ENCODE results near the gene LHFPL2. TPM values are rescaled to one million over a fixed set of nuclear protein-coding genes. Genes with fewer than 3 reads are reported as not detected.
A peak's percentile ranks its signal among the peaks of the same experiment; 100 is the strongest.

Gene LHFPL2
- total and polyA plus RNA-seq, 12 donors: 2.4 to 14.9 (median 5.1) TPM

DNA sequence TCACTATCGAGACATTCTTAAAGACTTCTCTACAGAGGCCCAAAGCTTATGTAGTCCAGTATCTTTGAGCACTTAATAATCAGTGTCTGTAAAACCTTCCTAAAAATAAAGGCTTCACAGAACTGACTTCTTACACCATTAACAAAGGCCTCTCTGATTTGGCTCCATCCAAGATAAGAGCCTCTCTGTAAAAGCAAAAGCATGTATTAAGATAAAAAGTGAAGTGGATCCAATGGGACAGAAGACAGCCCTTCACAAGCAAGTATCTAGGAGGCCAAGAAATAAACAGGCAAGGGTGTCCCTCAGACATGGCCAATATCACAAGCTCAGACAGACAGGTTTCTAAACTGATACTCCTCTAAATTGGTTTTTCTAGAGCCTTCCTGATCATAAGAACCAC is 11.9 kb downstream of the LHFPL2 start:
- TF ChIP-seq, protein P1, sequence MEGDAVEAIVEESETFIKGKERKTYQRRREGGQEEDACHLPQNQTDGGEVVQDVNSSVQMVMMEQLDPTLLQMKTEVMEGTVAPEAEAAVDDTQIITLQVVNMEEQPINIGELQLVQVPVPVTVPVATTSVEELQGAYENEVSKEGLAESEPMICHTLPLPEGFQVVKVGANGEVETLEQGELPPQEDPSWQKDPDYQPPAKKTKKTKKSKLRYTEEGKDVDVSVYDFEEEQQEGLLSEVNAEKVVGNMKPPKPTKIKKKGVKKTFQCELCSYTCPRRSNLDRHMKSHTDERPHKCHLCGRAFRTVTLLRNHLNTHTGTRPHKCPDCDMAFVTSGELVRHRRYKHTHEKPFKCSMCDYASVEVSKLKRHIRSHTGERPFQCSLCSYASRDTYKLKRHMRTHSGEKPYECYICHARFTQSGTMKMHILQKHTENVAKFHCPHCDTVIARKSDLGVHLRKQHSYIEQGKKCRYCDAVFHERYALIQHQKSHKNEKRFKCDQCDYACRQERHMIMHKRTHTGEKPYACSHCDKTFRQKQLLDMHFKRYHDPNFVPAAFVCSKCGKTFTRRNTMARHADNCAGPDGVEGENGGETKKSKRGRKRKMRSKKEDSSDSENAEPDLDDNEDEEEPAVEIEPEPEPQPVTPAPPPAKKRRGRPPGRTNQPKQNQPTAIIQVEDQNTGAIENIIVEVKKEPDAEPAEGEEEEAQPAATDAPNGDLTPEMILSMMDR (IDR thresholded peaks at IDR 0.05): no peak
- Histone ChIP-seq H3K9me3 (no peaks in the 10 kb centered on the region), H3K27me3 (no peaks in the 10 kb centered on the region), H3K27ac (peak overlapping the region in 3 of 10 donors; percentile 4 to 52 (median 6)), H3K4me3 (no peak overlapping the region), H3K4me1 (peaks cover 11 to 70% (median 52%) of the 10 kb centered on the region in 9 donors), H3K36me3 (peaks cover 0 to 17% (median 0%) of the 10 kb centered on the region in 9 donors)
- intact Hi-C loops (cut with DNase I): loop anchor here in 3 of 10 donors (5.0 to 10.0 kb wide), 4 partner anchors 39 to 272 kb away; partner anchors contain the start of gene SCAMP1 (in 1 of the 3)
- ATAC-seq: peak in 2 of 8 donors; percentile 16 to 31
- no peak for DNase-seq
- 50 to 68% methylated on average over 1 of the region's 1 CpG for WGBS, 2 donors

- intact Hi-C loops (cut with DNase I): loop anchor here in 4 of 10 donors (5.0 to 10.0 kb wide), 4 partner anchors 37 to 270 kb away; partner anchors contain the start of gene SCAMP1 (in 1 of the 4)
- DNase-seq (no peak), ATAC-seq (no peak)
- 74 to 83% methylated on average over 3 of the region's 3 CpGs for WGBS, 2 donors
- Histone ChIP-seq H3K36me3 (peaks cover 0 to 35% (median 11%) of the 10 kb centered on the region in 9 donors), H3K4me3 (no peak overlapping the region), H3K9me3 (no peaks in the 10 kb centered on the region), H3K27me3 (no peaks in the 10 kb centered on the region), H3K4me1 (peaks cover 11 to 61% (median 40%) of the 10 kb centered on the region in 9 donors), H3K27ac (no peak overlapping the region)
- TF ChIP-seq, protein P1 (IDR thresholded peaks at IDR 0.05): peak in 2 of 9 donors; percentile 9 to 13
These were observed 13.9 kb downstream of the LHFPL2 start for GRCh38 chr5:78634634-78635033.

DNA sequence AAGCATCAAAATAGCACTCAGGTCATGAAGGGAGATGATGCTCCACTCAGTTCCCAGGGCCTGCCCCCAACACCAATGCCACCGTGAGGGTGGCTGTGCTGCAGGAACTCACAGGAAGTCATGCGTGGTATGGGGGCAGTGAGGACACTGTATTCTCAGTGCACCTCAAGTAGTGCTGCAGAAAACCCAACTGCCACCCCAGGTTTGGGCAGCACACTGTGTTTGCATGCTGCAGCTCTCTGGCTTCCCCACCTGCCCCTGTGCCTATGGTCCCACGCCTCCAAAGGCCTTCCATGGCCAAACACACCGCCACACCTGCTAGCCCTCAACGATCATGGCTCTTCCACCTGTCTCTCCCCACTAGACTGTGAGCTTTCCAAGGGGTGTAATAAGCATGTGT is 14.3 kb downstream of the LHFPL2 start:
- peaks cover 11 to 61% (median 40%) of the 10 kb centered on the region in 9 donors for H3K4me1 ChIP-seq
- 90 to 91% methylated on average over 5 of the region's 5 CpGs for WGBS, 2 donors

GRCh38 chr5:78633700-78634099 is 14.9 kb downstream of the LHFPL2 start:
- H3K4me3 ChIP-seq: no peak overlapping the region
- H3K27ac ChIP-seq: no peak overlapping the region
- peaks cover 0 to 38% (median 11%) of the 10 kb centered on the region in 9 donors for H3K36me3 ChIP-seq
- intact Hi-C loops (cut with DNase I): loop anchor here in 4 of 10 donors (5.0 to 10.0 kb wide), 4 partner anchors 36 to 269 kb away; partner anchors contain the start of gene SCAMP1 (in 1 of the 4)
- TF ChIP-seq, protein P1 (IDR thresholded peaks at IDR 0.05): no peak
- no peaks in the 10 kb centered on the region for H3K9me3 ChIP-seq
- peaks cover 6 to 61% (median 35%) of the 10 kb centered on the region in 9 donors for H3K4me1 ChIP-seq
- no peaks in the 10 kb centered on the region for H3K27me3 ChIP-seq
- no peak for ATAC-seq
- DNase-seq: no peak
- WGBS, 2 donors: 78 to 80% methylated on average over 2 of the region's 2 CpGs

More for the DNA sequence above, 14.3 kb downstream of the LHFPL2 start:
- ATAC-seq: no peak
- Histone ChIP-seq H3K4me3 (no peak overlapping the region), H3K9me3 (no peaks in the 10 kb centered on the region), H3K27me3 (no peaks in the 10 kb centered on the region), H3K36me3 (peaks cover 0 to 35% (median 11%) of the 10 kb centered on the region in 9 donors), H3K27ac (no peak overlapping the region)
- intact Hi-C loops (cut with DNase I): loop anchor here in 4 of 10 donors (5.0 to 10.0 kb wide), 4 partner anchors 37 to 269 kb away; partner anchors contain the start of gene SCAMP1 (in 1 of the 4)
- no peak for DNase-seq
- TF ChIP-seq, protein P1 (IDR thresholded peaks at IDR 0.05): no peak
